22Rv1 (cell line): ENCODE measurements around the gene SH2D4B.

Source experiments
- H3K27ac ChIP-seq: fragments of 450-650 bp; 2 replicates; pipeline ENCODE4 v1.5.1; 2017
- ZFX ChIP-seq: fragments of 450-650 bp; IDR thresholded peaks from 2 replicates; pipeline ENCODE4 v1.6.1; 2017; ENCODE audit warnings: antibody characterized with exemption, borderline replicate concordance
- TF ChIP-seq, protein P1 (sequence below): fragments of 450-650 bp; IDR thresholded peaks from 2 replicates; pipeline ENCODE4 v1.5.1; 2017; ENCODE audit warnings: mild to moderate bottlenecking

SH2D4B gene

GRCh38 chr10:80506836-80507487 lies 30.7 kb upstream of the SH2D4B start:
- no peak for TF ChIP-seq ZFX
- TF ChIP-seq, protein P1, sequence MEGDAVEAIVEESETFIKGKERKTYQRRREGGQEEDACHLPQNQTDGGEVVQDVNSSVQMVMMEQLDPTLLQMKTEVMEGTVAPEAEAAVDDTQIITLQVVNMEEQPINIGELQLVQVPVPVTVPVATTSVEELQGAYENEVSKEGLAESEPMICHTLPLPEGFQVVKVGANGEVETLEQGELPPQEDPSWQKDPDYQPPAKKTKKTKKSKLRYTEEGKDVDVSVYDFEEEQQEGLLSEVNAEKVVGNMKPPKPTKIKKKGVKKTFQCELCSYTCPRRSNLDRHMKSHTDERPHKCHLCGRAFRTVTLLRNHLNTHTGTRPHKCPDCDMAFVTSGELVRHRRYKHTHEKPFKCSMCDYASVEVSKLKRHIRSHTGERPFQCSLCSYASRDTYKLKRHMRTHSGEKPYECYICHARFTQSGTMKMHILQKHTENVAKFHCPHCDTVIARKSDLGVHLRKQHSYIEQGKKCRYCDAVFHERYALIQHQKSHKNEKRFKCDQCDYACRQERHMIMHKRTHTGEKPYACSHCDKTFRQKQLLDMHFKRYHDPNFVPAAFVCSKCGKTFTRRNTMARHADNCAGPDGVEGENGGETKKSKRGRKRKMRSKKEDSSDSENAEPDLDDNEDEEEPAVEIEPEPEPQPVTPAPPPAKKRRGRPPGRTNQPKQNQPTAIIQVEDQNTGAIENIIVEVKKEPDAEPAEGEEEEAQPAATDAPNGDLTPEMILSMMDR = no peak
- H3K27ac ChIP-seq = no peak overlapping the region

DNA sequence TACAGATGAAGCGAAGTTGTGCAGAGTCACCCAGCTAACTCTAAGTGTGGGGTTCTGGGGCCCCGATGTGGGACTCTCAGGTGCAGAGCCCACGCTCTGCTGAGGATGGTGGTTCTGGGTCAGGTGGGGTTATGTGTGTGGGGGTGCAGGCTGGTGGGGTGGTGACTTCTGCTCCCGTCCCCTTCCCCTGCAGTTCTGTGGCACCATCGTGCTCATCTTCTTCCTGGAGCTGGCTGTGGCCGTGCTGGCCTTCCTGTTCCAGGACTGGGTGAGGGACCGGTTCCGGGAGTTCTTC lies 28.6 kb upstream of the SH2D4B start:
- TF ChIP-seq, protein P1 = no peak
- TF ChIP-seq ZFX = no peak
- H3K27ac ChIP-seq = no peak overlapping the region

DNA sequence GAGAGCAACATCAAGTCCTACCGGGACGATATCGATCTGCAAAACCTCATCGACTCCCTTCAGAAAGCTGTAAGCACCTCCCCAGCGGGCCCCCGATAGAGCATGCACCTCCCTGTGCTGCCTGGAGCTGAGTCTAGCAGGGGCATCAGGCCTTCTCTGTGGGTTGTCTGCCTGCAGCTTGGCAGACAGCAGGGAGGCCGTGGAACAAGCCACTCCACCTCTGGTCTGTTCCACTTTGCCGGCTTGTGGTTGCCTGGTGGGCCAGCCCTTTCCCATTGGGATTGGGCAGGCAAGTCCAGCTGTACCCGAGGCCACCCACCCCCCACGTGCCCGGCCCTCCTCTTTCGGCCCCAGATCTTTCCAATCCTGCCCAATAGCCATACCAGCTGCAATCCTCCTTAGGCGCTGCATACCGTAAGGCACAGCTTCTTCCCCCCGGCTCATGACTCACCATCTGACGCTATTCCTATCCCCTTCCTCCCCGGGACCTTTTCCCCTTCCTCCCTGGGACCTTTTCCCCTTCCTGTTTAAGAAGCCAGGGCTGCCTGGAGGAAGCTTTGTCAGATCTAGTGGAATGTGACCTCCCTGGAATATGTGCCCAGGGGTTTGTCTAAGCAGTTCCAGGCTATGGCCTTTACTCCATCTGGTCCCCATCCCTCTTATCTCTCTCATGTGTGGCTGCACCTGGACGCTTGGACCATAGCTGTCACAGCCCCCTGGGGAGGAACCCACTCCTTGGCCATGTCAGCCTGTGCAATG lies 28.1 kb upstream of the SH2D4B start:
- H3K27ac ChIP-seq = no peak overlapping the region
- TF ChIP-seq, protein P1 = no peak
- no peak for TF ChIP-seq ZFX

GRCh38 chr10:80512031-80512526 lies 25.6 kb upstream of the SH2D4B start:
- no peak overlapping the region for H3K27ac ChIP-seq
- no peak for TF ChIP-seq ZFX
- TF ChIP-seq, protein P1 = no peak

DNA sequence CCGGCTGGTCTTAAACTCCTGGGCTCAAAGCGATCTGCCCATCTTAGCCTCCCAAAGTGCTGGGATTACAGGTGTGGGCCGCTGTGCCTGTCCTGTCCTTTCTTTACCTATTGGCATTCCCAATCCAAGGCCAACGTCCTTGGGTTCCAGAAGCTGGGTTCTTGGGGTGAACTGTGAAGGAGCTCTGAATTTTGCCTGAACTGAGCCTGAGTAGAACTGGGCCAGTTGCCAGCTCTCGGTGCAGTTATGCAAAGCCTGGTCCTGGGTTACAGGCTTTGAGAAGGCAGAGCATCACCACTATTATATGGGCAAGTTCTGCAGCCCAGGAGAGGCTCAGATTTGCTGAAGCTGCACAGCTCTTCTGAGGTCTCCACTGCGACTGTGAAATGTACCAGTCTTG lies 24.6 kb upstream of the SH2D4B start:
- no peak overlapping the region for H3K27ac ChIP-seq
- TF ChIP-seq ZFX = no peak
- TF ChIP-seq, protein P1 = no peak

DNA sequence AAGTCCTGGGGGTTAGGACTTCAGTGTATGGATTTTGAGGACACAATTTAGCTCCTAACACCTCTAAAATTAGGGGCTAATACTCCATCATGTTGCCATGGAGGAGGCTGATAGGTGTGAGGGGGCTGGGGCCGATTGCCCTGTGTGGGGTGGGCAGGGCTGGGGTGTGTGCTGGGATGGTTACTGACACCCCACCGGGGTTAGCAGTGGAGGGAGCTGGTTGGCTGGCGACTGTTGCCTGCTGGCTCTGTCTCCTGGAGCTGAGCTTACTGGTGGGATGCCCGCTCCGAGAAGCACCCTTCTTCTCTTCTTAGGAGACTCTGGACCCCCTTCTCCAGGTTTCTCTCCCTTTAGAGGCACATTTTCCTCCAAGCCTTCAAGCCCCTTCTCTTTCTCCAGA lies 22.2 kb upstream of the SH2D4B start:
- no peak for TF ChIP-seq ZFX
- TF ChIP-seq, protein P1 = no peak

GRCh38 chr10:80515941-80516340 lies 21.8 kb upstream of the SH2D4B start:
- H3K27ac ChIP-seq = no peak overlapping the region
- TF ChIP-seq ZFX = no peak
- TF ChIP-seq, protein P1 = no peak

More for the DNA sequence above, 22.2 kb upstream of the SH2D4B start:
- no peak overlapping the region for H3K27ac ChIP-seq
